HepG2 (cell line): Measurements from ENCODE around the gene CHD2. TPM values are rescaled to one million over a fixed set of nuclear protein-coding genes. Genes with fewer than 3 reads are reported as not detected.

Experiments
- ATAC-seq: fragments of 200-7000 bp; cut with Tn5 transposase; 3 replicates; pipeline ENCODE4 v1.9.1; 2020; ENCODE audit warnings: mild to moderate bottlenecking, moderate library complexity
- BruUV-seq: library from RNA; stranded (reverse); fragments of 400-500 nt; replicated peaks from 2 replicates; lab custom pipeline; 2021; lab: Mats Ljungman, UMichigan
- CTCF ChIA-PET: fragments of 300-600 bp; formaldehyde crosslinking; extraction: SDS; loops from one replicate; lab custom pipeline; 2021; ENCODE audit warnings: low total read pairs, inconsistent platforms, low intra/inter-chr PET ratio; lab: Yijun Ruan, JAX
- POLR2A ChIA-PET: fragments of 350-600 bp; sonication (Branson Sonifier 250); formaldehyde crosslinking; loops from one replicate; lab custom pipeline; 2020; ENCODE audit warnings: antibody characterized with exemption, inconsistent platforms; lab: Yijun Ruan, JAX
- DNase-seq: peaks from one replicate; pipeline ENCODE4 v3.0.0-alpha.2; 2015; ENCODE audit warnings: low spot score
- FAIRE-seq: peaks from 3 replicates; lab custom pipeline; 2011; peaks lifted over from hg19 to GRCh38; lab: Jason Lieb, UNC
- H2AFZ ChIP-seq: one replicate; pipeline ENCODE4 v1.6.1; 2011; ENCODE audit warnings: low read length, inconsistent platforms
- H3K27ac ChIP-seq: fragments of 300-600 bp; 3 replicates; pipeline ENCODE4 v1.8.0; 2011; ENCODE audit warnings: mixed run types, mild to moderate bottlenecking, mixed read lengths, low read length, inconsistent platforms; ENCODE audit not compliant: insufficient read depth; ENCODE audit errors: extremely low read length
- H3K27me3 ChIP-seq, 2 experiments: fragments of 200-600 bp in 1 of 2; 2 replicates in 1 of 2; 3 replicates in 1 of 2; pipeline versions ENCODE4 v1.6.0 to v1.8.0; 2011; ENCODE audit warnings: low read length in 2 of 2, mild to moderate bottlenecking in 2 of 2, moderate library complexity in 2 of 2, inconsistent platforms in 1 of 2; ENCODE audit not compliant: insufficient read depth in 2 of 2, control insufficient read depth in 1 of 2
- H3K36me3 ChIP-seq, 2 experiments: fragments of 200-600 bp in 1 of 2; replicated peaks in 1 of 2; 2 replicates in 1 of 2; 3 replicates in 1 of 2; pipeline versions ENCODE4 v1.5.1 to v1.8.0; 2011; ENCODE audit warnings: low read length in 2 of 2, inconsistent platforms in 1 of 2; ENCODE audit not compliant: insufficient read depth in 2 of 2, control insufficient read depth in 1 of 2
- H3K4me1 ChIP-seq: 2 replicates; pipeline ENCODE4 v1.5.1; 2012; ENCODE audit warnings: low read length, inconsistent platforms; ENCODE audit not compliant: insufficient read depth
- H3K4me2 ChIP-seq: 2 replicates; pipeline ENCODE4 v1.6.0; 2011; ENCODE audit warnings: low read depth, low read length, inconsistent platforms
- H3K4me3 ChIP-seq, 3 experiments: fragments of 200-600 bp in 1 of 3; sonication (generic), shearing (Covaris generic) in 1 of 3; replicated peaks in 1 of 3; 2 replicates each; pipeline ENCODE4 v1.5.1; 2011 to 2016; ENCODE audit warnings: low read length in 3 of 3, inconsistent platforms in 2 of 3, low read depth in 2 of 3, mild to moderate bottlenecking in 2 of 3, control low read depth in 1 of 3, mixed read lengths in 1 of 3; ENCODE audit not compliant: insufficient read depth in 1 of 3
- H3K79me2 ChIP-seq: one replicate; pipeline ENCODE4 v1.6.1; 2011; ENCODE audit warnings: low read length, inconsistent platforms; ENCODE audit not compliant: insufficient read depth
- H3K9ac ChIP-seq: 2 replicates; pipeline ENCODE4 v1.6.0; 2011; ENCODE audit warnings: mild to moderate bottlenecking, low read depth, low read length, inconsistent platforms; ENCODE audit not compliant: insufficient read depth
- H3K9me3 ChIP-seq: 2 replicates; pipeline ENCODE4 v1.5.1; 2012; ENCODE audit warnings: mild to moderate bottlenecking, low read length
- H4K20me1 ChIP-seq: 2 replicates; pipeline ENCODE4 v1.6.0; 2011; ENCODE audit warnings: inconsistent platforms, mild to moderate bottlenecking, low read length, moderate library complexity; ENCODE audit not compliant: insufficient read depth
- CBX1 ChIP-seq: IDR thresholded peaks from one replicate; pipeline ENCODE4 v1.6.1; 2016; ENCODE audit warnings: antibody characterized with exemption, low read depth
- IRX3 ChIP-seq: sonication (generic); formaldehyde crosslinking; IDR thresholded peaks from 2 replicates; pipeline ENCODE4 v1.8.1; 2023; ENCODE audit warnings: mild to moderate bottlenecking, low read depth, missing genetic modification reagents, borderline replicate concordance
- KAT2B ChIP-seq: fragments of 150-350 bp; IDR thresholded peaks from 2 replicates; pipeline ENCODE4 v1.6.1; 2014; ENCODE audit warnings: low read depth, low read length, borderline replicate concordance
- NFYC ChIP-seq: IDR thresholded peaks from 2 replicates; pipeline ENCODE4 v1.6.1; 2016; ENCODE audit warnings: missing genetic modification reagents, missing compliant biosample characterization
- POLR2G ChIP-seq: fragments of 200-400 bp; formaldehyde crosslinking; IDR thresholded peaks from 2 replicates; pipeline ENCODE4 v1.6.1; 2018; ENCODE audit warnings: mild to moderate bottlenecking, low read depth, low read length, moderate library complexity
- ZNF577 ChIP-seq: sonication (generic); formaldehyde crosslinking; IDR thresholded peaks from 2 replicates; pipeline ENCODE4 v1.4.0; 2020; ENCODE audit warnings: mild to moderate bottlenecking, low read depth, missing genetic modification reagents, borderline replicate concordance
- ZNF777 ChIP-seq: sonication (generic); formaldehyde crosslinking; IDR thresholded peaks from 2 replicates; pipeline ENCODE4 v1.4.0; 2020; ENCODE audit warnings: missing genetic modification reagents
- WGBS: methylation state at CpG from one replicate; pipeline ENCODE4 v1.1.6; 2017; ENCODE audit warnings: low lambda C conversion rate; 5-methylcytosine and 5-hydroxymethylcytosine counted together
- in situ Hi-C: cut with HindIII; loops from 2 replicates; pipeline ENCODE4 v1.10.0; 2017; ENCODE audit warnings: low pct_unique_long_range_greater_than_20kb; ENCODE audit not compliant: extremely low pct_ligation_motif_present
- intact Hi-C: fragments of 100-400 bp; cut with micrococcal nuclease; formaldehyde crosslinking; loops from one replicate; pipeline ENCODE4 v1.10.0; 2022; ENCODE audit not compliant: unreplicated experiment
- polyA plus RNA-seq, 8 experiments: library from polyadenylated mRNA; depleted of rRNA in 3 of 8; stranded (reverse) in 7 of 8; unstranded in 1 of 8; fragments of >200 nt; fragmentation: Illumina TruSeq in 4 of 8; extraction: Trizol in 4 of 8; gene quantifications; 2 replicates each; pipeline versions ENCODE4 v1.2.1 to v1.2.3, GENCODE V29; 2011 to 2016; ENCODE audit warnings: low read depth in 4 of 8, missing spikeins in 1 of 8, mixed read lengths in 1 of 8; ENCODE audit not compliant: insufficient read depth in 1 of 8
- total RNA-seq, 5 experiments: library from RNA; depleted of rRNA; stranded (reverse); fragments of >200 nt; fragmentation: Illumina TruSeq; extraction: Trizol; gene quantifications; 2 replicates each; pipeline ENCODE4 v1.2.3, GENCODE V29; 2016; ENCODE audit warnings: low read depth in 1 of 5
- TF ChIP-seq, protein P1 (sequence below): sonication (generic); formaldehyde crosslinking; IDR thresholded peaks from 2 replicates; pipeline ENCODE4 v1.5.0; 2020; ENCODE audit warnings: mild to moderate bottlenecking, missing genetic modification reagents
- TF ChIP-seq, protein P2 (sequence below): sonication (generic); formaldehyde crosslinking; IDR thresholded peaks from 2 replicates; pipeline ENCODE4; 2020; ENCODE audit warnings: missing genetic modification reagents, mild to moderate bottlenecking, borderline replicate concordance
- TF ChIP-seq, protein P3 (sequence below): IDR thresholded peaks from 2 replicates; pipeline ENCODE4 v1.6.1; 2012; ENCODE audit warnings: low read depth, low read length, improper control_type of control experiment
- TF ChIP-seq, protein P4 (sequence below): sonication (generic); formaldehyde crosslinking; IDR thresholded peaks from 2 replicates; pipeline ENCODE4 v1.5.1; 2020; ENCODE audit warnings: missing genetic modification reagents, mild to moderate bottlenecking, borderline replicate concordance
- TF ChIP-seq, protein P5 (sequence below): sonication (generic); formaldehyde crosslinking; IDR thresholded peaks from 2 replicates; pipeline ENCODE4 v1.8.1; 2022; ENCODE audit warnings: mild to moderate bottlenecking, missing genetic modification reagents
- TF ChIP-seq, protein P6 (sequence below): sonication (generic); formaldehyde crosslinking; IDR thresholded peaks from 2 replicates; pipeline ENCODE4 v1.4.0; 2020; ENCODE audit warnings: missing genetic modification reagents

The CHD2 gene
- total and polyA plus RNA-seq, 2 of the 13 experiments (the other 11 are each of a cell fraction or from before 2014, with no cell fraction given): 54.0 to 54.1 TPM

DNA sequence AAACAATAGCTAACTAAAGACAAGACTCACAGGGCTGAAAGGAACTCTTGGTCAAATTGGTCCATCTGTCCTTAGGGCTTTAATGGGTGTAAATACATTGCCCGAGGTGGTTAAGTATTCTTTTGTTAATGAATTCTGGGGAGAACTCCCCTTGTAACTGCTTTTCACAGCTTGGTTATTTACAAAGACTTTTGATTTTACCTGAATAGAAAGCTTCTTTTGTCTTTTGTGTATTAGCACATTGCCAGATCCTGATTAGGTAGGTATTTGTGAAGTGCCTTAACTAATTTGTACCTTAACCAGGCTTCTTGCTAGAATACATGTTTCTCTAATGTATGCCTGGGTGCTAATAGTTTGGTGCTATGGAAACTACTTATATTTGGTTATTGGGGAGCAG is 14.0 kb downstream of the CHD2 start:
- no TSS peak for BruUV-seq
- Histone ChIP-seq H3K27ac (peak overlapping the region; percentile 20), H3K4me1 (peaks cover 99% of the 10 kb centered on the region), H2AFZ (no peak overlapping the region), H3K9me3 (no peaks in the 10 kb centered on the region), H3K27me3 (no peaks in the 10 kb centered on the region), H4K20me1 (peaks cover 57% of the 10 kb centered on the region), H3K79me2 (peaks cover 98% of the 10 kb centered on the region), H3K4me2 (no peak overlapping the region), H3K9ac (no peak overlapping the region), H3K36me3 (peaks cover 0 to 2% of the 10 kb centered on the region in 2 experiments; a peak in 4 of 5 replicates), H3K4me3 (no peak overlapping the region)
- ChIA-PET POLR2A (interaction anchor here (1.6 to 8.4 kb wide), 3 partner anchors 11 to 105 kb away, joined by 6 to 62 read pairs (median 7); no protein-coding TSS in a partner anchor), CTCF (no interaction called here)
- no peak for FAIRE-seq
- intact Hi-C loops (no loop called here), in situ Hi-C loops (no loop called here)
- 25% methylated on average over 1 of the region's 1 CpG for WGBS
- ATAC-seq: no peak
- no peak for DNase-seq
- TF ChIP-seq ZNF777 (CRISPR knock-in tag): no peak
- no peak for TF ChIP-seq ZNF577 (CRISPR knock-in tag)
- TF ChIP-seq, protein P1, sequence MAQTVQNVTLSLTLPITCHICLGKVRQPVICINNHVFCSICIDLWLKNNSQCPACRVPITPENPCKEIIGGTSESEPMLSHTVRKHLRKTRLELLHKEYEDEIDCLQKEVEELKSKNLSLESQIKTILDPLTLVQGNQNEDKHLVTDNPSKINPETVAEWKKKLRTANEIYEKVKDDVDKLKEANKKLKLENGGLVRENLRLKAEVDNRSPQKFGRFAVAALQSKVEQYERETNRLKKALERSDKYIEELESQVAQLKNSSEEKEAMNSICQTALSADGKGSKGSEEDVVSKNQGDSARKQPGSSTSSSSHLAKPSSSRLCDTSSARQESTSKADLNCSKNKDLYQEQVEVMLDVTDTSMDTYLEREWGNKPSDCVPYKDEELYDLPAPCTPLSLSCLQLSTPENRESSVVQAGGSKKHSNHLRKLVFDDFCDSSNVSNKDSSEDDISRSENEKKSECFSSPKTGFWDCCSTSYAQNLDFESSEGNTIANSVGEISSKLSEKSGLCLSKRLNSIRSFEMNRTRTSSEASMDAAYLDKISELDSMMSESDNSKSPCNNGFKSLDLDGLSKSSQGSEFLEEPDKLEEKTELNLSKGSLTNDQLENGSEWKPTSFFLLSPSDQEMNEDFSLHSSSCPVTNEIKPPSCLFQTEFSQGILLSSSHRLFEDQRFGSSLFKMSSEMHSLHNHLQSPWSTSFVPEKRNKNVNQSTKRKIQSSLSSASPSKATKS: no peak
- TF ChIP-seq IRX3 (CRISPR knock-in tag): no peak
- TF ChIP-seq, protein P2, sequence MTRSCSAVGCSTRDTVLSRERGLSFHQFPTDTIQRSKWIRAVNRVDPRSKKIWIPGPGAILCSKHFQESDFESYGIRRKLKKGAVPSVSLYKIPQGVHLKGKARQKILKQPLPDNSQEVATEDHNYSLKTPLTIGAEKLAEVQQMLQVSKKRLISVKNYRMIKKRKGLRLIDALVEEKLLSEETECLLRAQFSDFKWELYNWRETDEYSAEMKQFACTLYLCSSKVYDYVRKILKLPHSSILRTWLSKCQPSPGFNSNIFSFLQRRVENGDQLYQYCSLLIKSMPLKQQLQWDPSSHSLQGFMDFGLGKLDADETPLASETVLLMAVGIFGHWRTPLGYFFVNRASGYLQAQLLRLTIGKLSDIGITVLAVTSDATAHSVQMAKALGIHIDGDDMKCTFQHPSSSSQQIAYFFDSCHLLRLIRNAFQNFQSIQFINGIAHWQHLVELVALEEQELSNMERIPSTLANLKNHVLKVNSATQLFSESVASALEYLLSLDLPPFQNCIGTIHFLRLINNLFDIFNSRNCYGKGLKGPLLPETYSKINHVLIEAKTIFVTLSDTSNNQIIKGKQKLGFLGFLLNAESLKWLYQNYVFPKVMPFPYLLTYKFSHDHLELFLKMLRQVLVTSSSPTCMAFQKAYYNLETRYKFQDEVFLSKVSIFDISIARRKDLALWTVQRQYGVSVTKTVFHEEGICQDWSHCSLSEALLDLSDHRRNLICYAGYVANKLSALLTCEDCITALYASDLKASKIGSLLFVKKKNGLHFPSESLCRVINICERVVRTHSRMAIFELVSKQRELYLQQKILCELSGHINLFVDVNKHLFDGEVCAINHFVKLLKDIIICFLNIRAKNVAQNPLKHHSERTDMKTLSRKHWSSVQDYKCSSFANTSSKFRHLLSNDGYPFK (CRISPR knock-in tag): no peak
- TF ChIP-seq, protein P3, sequence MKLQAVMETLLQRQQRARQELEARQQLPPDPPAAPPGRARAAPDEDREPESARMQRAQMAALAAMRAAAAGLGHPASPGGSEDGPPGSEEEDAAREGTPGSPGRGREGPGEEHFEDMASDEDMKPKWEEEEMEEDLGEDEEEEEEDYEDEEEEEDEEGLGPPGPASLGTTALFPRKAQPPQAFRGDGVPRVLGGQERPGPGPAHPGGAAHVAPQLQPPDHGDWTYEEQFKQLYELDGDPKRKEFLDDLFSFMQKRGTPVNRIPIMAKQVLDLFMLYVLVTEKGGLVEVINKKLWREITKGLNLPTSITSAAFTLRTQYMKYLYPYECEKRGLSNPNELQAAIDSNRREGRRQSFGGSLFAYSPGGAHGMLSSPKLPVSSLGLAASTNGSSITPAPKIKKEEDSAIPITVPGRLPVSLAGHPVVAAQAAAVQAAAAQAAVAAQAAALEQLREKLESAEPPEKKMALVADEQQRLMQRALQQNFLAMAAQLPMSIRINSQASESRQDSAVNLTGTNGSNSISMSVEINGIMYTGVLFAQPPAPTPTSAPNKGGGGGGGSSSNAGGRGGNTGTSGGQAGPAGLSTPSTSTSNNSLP: no peak
- no peak for TF ChIP-seq CBX1
- TF ChIP-seq, protein P4, sequence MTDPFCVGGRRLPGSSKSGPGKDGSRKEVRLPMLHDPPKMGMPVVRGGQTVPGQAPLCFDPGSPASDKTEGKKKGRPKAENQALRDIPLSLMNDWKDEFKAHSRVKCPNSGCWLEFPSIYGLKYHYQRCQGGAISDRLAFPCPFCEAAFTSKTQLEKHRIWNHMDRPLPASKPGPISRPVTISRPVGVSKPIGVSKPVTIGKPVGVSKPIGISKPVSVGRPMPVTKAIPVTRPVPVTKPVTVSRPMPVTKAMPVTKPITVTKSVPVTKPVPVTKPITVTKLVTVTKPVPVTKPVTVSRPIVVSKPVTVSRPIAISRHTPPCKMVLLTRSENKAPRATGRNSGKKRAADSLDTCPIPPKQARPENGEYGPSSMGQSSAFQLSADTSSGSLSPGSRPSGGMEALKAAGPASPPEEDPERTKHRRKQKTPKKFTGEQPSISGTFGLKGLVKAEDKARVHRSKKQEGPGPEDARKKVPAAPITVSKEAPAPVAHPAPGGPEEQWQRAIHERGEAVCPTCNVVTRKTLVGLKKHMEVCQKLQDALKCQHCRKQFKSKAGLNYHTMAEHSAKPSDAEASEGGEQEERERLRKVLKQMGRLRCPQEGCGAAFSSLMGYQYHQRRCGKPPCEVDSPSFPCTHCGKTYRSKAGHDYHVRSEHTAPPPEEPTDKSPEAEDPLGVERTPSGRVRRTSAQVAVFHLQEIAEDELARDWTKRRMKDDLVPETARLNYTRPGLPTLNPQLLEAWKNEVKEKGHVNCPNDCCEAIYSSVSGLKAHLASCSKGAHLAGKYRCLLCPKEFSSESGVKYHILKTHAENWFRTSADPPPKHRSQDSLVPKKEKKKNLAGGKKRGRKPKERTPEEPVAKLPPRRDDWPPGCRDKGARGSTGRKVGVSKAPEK (CRISPR knock-in tag): no peak
- no peak for TF ChIP-seq KAT2B
- TF ChIP-seq, protein P5, sequence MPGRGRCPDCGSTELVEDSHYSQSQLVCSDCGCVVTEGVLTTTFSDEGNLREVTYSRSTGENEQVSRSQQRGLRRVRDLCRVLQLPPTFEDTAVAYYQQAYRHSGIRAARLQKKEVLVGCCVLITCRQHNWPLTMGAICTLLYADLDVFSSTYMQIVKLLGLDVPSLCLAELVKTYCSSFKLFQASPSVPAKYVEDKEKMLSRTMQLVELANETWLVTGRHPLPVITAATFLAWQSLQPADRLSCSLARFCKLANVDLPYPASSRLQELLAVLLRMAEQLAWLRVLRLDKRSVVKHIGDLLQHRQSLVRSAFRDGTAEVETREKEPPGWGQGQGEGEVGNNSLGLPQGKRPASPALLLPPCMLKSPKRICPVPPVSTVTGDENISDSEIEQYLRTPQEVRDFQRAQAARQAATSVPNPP (CRISPR knock-in tag): no peak
- TF ChIP-seq POLR2G: no peak
- TF ChIP-seq, protein P6, sequence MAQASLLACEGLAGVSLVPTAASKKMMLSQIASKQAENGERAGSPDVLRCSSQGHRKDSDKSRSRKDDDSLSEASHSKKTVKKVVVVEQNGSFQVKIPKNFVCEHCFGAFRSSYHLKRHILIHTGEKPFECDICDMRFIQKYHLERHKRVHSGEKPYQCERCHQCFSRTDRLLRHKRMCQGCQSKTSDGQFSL (CRISPR knock-in tag): no peak
- no peak for TF ChIP-seq NFYC
